SK-N-SH treated with all-trans-retinoic acid at 6 μM for 48 hours (cell line): ENCODE data around the gene DENND1C.

Experiments used
- ARNTL ChIP-seq: fragments of 450-650 bp; formaldehyde crosslinking; IDR thresholded peaks from 2 replicates; pipeline ENCODE4 v1.5.0; 2020; ENCODE audit warnings: low read depth, mild to moderate bottlenecking, moderate library complexity, borderline replicate concordance
- GLIS3 ChIP-seq: fragments of 250-450 bp; sonication (Bioruptor Pico); IDR thresholded peaks from 2 replicates; pipeline ENCODE4 v1.5.0; 2020; ENCODE audit warnings: mild to moderate bottlenecking, moderate library complexity
- PPARA ChIP-seq: fragments of 250-450 bp; sonication (Bioruptor Pico); IDR thresholded peaks from 2 replicates; pipeline ENCODE4 v1.5.0; 2020; ENCODE audit warnings: mild to moderate bottlenecking, borderline replicate concordance
- TOX ChIP-seq: fragments of 250-450 bp; sonication (Bioruptor Pico); IDR thresholded peaks from 2 replicates; pipeline ENCODE4 v1.8.0; 2021; ENCODE audit warnings: mild to moderate bottlenecking, moderate library complexity, borderline replicate concordance
- TF ChIP-seq, protein P1 (sequence below): fragments of 250-450 bp; sonication (Bioruptor Pico); IDR thresholded peaks from 2 replicates; pipeline ENCODE4 v1.8.0; 2020; ENCODE audit warnings: mild to moderate bottlenecking, moderate library complexity, borderline replicate concordance

DNA sequence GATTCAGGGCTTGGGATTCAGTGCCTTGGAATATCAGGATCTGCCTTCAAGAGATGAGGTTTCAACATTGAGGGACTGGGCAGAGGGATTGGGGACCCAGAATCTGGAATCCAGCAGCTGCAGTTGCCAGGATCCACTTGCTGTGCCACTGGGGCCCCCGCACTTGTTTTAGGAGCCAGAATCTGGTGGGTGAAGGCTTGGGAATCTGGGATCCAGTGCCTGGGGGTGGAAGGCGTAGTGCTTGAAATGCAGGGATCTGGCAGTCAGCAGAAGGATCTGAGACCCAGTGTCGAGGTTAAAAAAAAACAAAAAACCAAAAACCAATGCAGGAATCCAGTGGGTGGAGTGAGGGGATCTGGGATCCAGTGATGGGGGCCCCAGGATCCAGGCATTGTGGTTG is 40.7 kb downstream of the DENND1C start:
- no peak for TF ChIP-seq TOX (CRISPR knock-in tag)
- TF ChIP-seq ARNTL (CRISPR knock-in tag) = no peak
- TF ChIP-seq, protein P1, sequence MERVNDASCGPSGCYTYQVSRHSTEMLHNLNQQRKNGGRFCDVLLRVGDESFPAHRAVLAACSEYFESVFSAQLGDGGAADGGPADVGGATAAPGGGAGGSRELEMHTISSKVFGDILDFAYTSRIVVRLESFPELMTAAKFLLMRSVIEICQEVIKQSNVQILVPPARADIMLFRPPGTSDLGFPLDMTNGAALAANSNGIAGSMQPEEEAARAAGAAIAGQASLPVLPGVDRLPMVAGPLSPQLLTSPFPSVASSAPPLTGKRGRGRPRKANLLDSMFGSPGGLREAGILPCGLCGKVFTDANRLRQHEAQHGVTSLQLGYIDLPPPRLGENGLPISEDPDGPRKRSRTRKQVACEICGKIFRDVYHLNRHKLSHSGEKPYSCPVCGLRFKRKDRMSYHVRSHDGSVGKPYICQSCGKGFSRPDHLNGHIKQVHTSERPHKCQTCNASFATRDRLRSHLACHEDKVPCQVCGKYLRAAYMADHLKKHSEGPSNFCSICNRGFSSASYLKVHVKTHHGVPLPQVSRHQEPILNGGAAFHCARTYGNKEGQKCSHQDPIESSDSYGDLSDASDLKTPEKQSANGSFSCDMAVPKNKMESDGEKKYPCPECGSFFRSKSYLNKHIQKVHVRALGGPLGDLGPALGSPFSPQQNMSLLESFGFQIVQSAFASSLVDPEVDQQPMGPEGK (CRISPR knock-in tag) = no peak
- no peak for TF ChIP-seq PPARA (CRISPR knock-in tag)
- no peak for TF ChIP-seq GLIS3 (CRISPR knock-in tag)
